AG04449 (cell line): Measurements from ENCODE around the gene LRMDA.
A peak's percentile ranks its signal among the peaks of the same experiment; 100 is the strongest.

Experiments
- CTCF ChIA-PET: fragments of 350-600 bp; formaldehyde crosslinking; extraction: SDS; loops from one replicate; lab custom pipeline; 2021; ENCODE audit warnings: antibody characterized with exemption; lab: Yijun Ruan, JAX
- POLR2A ChIA-PET: fragments of 400-600, 350-600 bp; formaldehyde crosslinking; extraction: SDS; loops from one replicate; lab custom pipeline; 2020; ENCODE audit warnings: antibody characterized with exemption, inconsistent platforms; lab: Yijun Ruan, JAX
- DNase-seq: peaks from one replicate; pipeline ENCODE4 v3.0.0-alpha.2; 2010; ENCODE audit warnings: low read depth, low spot score
- H3K4me3 ChIP-seq: 2 replicates; pipeline ENCODE4 v1.5.1; 2011; ENCODE audit warnings: low read depth, mild to moderate bottlenecking, control low read depth, low read length
- CTCF ChIP-seq: IDR thresholded peaks from one replicate; pipeline ENCODE4 v1.5.1; 2011; ENCODE audit warnings: mild to moderate bottlenecking, moderate library complexity, low read length, control low read depth, inconsistent platforms; ENCODE audit not compliant: insufficient read depth; ENCODE audit errors: missing control alignments

LRMDA gene

DNA sequence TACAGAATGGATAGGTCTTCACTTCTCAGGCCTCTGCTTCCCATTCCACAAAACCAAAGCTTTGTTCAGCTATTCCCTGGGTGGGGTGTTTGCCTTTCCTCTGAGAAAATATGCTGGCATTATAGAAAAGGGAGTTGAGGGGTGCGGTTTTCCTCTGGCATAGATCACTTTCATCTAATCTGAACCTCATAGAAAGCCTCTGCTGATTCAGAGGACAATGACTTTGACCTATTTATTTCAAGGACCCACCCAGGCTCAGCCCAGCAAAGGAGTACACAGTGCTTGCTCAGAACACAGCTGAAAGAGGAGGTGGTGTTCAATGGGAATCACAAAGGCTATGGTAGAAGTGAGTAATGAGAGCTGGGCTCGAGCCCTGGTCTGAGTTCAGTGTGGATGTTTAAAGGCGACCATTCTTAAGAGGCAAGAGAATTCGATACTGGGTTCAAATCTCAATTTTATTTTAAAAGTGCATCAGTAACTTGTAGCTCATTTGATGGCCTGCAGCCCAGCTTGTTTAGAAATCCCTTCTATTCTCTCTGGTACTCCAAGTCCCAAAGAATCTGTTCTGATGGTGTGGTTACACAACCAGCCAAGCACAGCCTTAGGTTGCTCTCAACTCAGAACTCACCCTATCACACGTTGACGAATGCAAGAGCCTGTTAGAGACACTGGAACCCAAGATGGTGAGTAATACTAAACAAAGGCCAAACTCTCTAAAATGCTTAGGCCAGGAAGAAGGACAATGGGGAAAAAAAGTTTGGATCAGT is 1012.8 kb downstream of the LRMDA start:
- H3K4me3 ChIP-seq: no peak overlapping the region
- POLR2A ChIA-PET: no interaction called here
- CTCF ChIA-PET: interaction anchor here (1.1 kb wide), 1 partner anchor 11 kb away, joined by 4 read pairs; no protein-coding TSS in a partner anchor
- DNase-seq: no peak
- no peak for TF ChIP-seq CTCF

GRCh38 chr10:76447578-76447977 is 1016.2 kb downstream of the LRMDA start:
- DNase-seq: no peak
- H3K4me3 ChIP-seq: no peak overlapping the region
- ChIA-PET CTCF (no interaction called here), POLR2A (no interaction called here)
- TF ChIP-seq CTCF: no peak

- H3K4me3 ChIP-seq: no peak overlapping the region
- ChIA-PET POLR2A (no interaction called here), CTCF (interaction anchor here (1.6 kb wide), 1 partner anchor 9 kb away, joined by 3 read pairs; no protein-coding TSS in a partner anchor)
- no peak for TF ChIP-seq CTCF
- DNase-seq: no peak
Measured at GRCh38 chr10:76451911-76452310, 1020.5 kb downstream of the LRMDA start.

GRCh38 chr10:76453332-76453731 is 1021.9 kb downstream of the LRMDA start:
- TF ChIP-seq CTCF: no peak
- no peak for DNase-seq
- no peak overlapping the region for H3K4me3 ChIP-seq
- POLR2A ChIA-PET: no interaction called here
- CTCF ChIA-PET: interaction anchor here (1.2 kb wide), 1 partner anchor 14 kb away, joined by 3 read pairs; no protein-coding TSS in a partner anchor

GRCh38 chr10:76453997-76454396 is 1022.6 kb downstream of the LRMDA start:
- ChIA-PET CTCF (interaction anchor here (1.2 kb wide), 1 partner anchor 15 kb away, joined by 3 read pairs; no protein-coding TSS in a partner anchor), POLR2A (no interaction called here)

More at GRCh38 chr10:76453997-76454396, 1022.6 kb downstream of the LRMDA start:
- TF ChIP-seq CTCF: no peak
- peak; percentile 7 for DNase-seq
- H3K4me3 ChIP-seq: no peak overlapping the region
